GM23338 (cell line): ENCODE results near the gene MXRA8. TPM values are rescaled to one million over a fixed set of nuclear protein-coding genes. Genes with fewer than 3 reads are reported as not detected.

Experiments used
- ATAC-seq: fragments of 200-7000 bp; cut with Tn5 transposase; 3 replicates; pipeline ENCODE4 v1.9.1; 2020
- DNase-seq: peaks from one replicate; pipeline ENCODE4 v3.0.0-alpha.2; 2015; ENCODE audit warnings: low spot score
- H2AFZ ChIP-seq: fragments of 200-600 bp; sonication (generic); 2 replicates; pipeline ENCODE4 v1.8.0; 2016; ENCODE audit warnings: antibody characterized with exemption, mild to moderate bottlenecking, moderate library complexity
- H3F3A ChIP-seq: fragments of 200-600 bp; sonication (generic); replicated peaks from 2 replicates; pipeline ENCODE4 v1.8.0; 2017; ENCODE audit warnings: antibody characterized with exemption, mixed run types, low read depth
- H3K27ac ChIP-seq: fragments of 200-600 bp; sonication (generic); 2 replicates; pipeline ENCODE4 v1.6.1; 2016; ENCODE audit warnings: low read depth
- H3K27me3 ChIP-seq: fragments of 200-600 bp; sonication (generic); 2 replicates; pipeline ENCODE4 v1.8.0; 2016; ENCODE audit warnings: mild to moderate bottlenecking, mixed run types, moderate library complexity; ENCODE audit not compliant: insufficient read depth
- H3K36me3 ChIP-seq: fragments of 200-600 bp; sonication (generic); 2 replicates; pipeline ENCODE4 v1.8.0; 2016; ENCODE audit warnings: mild to moderate bottlenecking; ENCODE audit not compliant: insufficient read depth
- H3K4me1 ChIP-seq: fragments of 200-600 bp; sonication (generic); 2 replicates; pipeline ENCODE4 v1.8.0; 2016; ENCODE audit warnings: mild to moderate bottlenecking, moderate library complexity; ENCODE audit not compliant: insufficient read depth
- H3K4me2 ChIP-seq: fragments of 200-600 bp; sonication (generic); 2 replicates; pipeline ENCODE4 v1.7.1; 2017; ENCODE audit warnings: mixed run types
- H3K4me3 ChIP-seq: fragments of 200-600 bp; sonication (generic); 2 replicates; pipeline ENCODE4 v1.6.1; 2016; ENCODE audit warnings: mixed run types
- H3K79me2 ChIP-seq: fragments of 200-600 bp; sonication (generic); replicated peaks from 2 replicates; pipeline ENCODE4 v1.8.0; 2017; ENCODE audit warnings: mild to moderate bottlenecking; ENCODE audit not compliant: insufficient read depth
- H3K9me2 ChIP-seq: fragments of 200-600 bp; sonication (generic); 2 replicates; pipeline ENCODE4 v1.8.0; 2017; ENCODE audit not compliant: insufficient read depth
- H4K20me1 ChIP-seq: fragments of 200-600 bp; sonication (generic); replicated peaks from 2 replicates; pipeline ENCODE4 v1.8.0; 2017; ENCODE audit warnings: mild to moderate bottlenecking; ENCODE audit not compliant: insufficient read depth
- H3K27ac Mint-ChIP-seq: 2 replicates; pipeline ENCODE4 v1.8.0; 2020; ENCODE audit warnings: inconsistent platforms, mild to moderate bottlenecking, moderate library complexity, mixed read lengths
- H3K27me3 Mint-ChIP-seq: 3 replicates; pipeline ENCODE4 v1.8.0; 2022; ENCODE audit warnings: low read depth, mild to moderate bottlenecking, moderate library complexity, mixed read lengths, inconsistent platforms; ENCODE audit not compliant: insufficient read depth, poor library complexity
- H3K36me3 Mint-ChIP-seq: 3 replicates; pipeline ENCODE4 v1.8.0; 2021; ENCODE audit warnings: low read depth, mild to moderate bottlenecking, inconsistent platforms, moderate library complexity, mixed read lengths
- H3K4me1 Mint-ChIP-seq: 3 replicates; pipeline ENCODE4 v1.8.0; 2020; ENCODE audit warnings: mild to moderate bottlenecking, inconsistent platforms, mixed read lengths
- H3K4me3 Mint-ChIP-seq: 3 replicates; pipeline ENCODE4 v1.8.0; 2021; ENCODE audit warnings: moderate library complexity, mild to moderate bottlenecking, inconsistent platforms, mixed read lengths
- H3K9me3 Mint-ChIP-seq: 3 replicates; pipeline ENCODE4 v1.8.0; 2020; ENCODE audit warnings: moderate library complexity, mild to moderate bottlenecking, inconsistent platforms, mixed read lengths
- CREB1 ChIP-seq: fragments of 250-450 bp; sonication (Bioruptor Pico); IDR thresholded peaks from 2 replicates; pipeline ENCODE4 v1.5.0; 2020; ENCODE audit warnings: low read depth, mild to moderate bottlenecking, moderate library complexity
- EZH2 ChIP-seq: fragments of 200-600 bp; sonication (generic); IDR thresholded peaks from one replicate; pipeline ENCODE4 v1.8.0; 2017; ENCODE audit warnings: antibody characterized with exemption, mild to moderate bottlenecking, low read depth; ENCODE audit not compliant: unreplicated experiment
- EZH2phosphoT487 ChIP-seq: fragments of 200-600 bp; sonication (generic); IDR thresholded peaks from one replicate; pipeline ENCODE4 v1.8.1; 2018; ENCODE audit warnings: antibody characterized with exemption; ENCODE audit not compliant: unreplicated experiment
- POLR2AphosphoS5 ChIP-seq: IDR thresholded peaks from 2 replicates; pipeline ENCODE4 v1.6.1; 2016; ENCODE audit warnings: antibody characterized with exemption, low read depth
- STAT1 ChIP-seq: IDR thresholded peaks from one replicate; pipeline ENCODE4 v1.6.1; 2016; ENCODE audit warnings: antibody characterized with exemption; ENCODE audit not compliant: unreplicated experiment
- polyA plus RNA-seq: library from polyadenylated mRNA; unstranded; fragments of >200 nt; fragmentation: Nextera tagmentation; extraction: Ambion mirVana; gene quantifications from 2 replicates; pipeline ENCODE4 v1.2.1, GENCODE V29; 2016
- total RNA-seq: library from RNA; depleted of rRNA; stranded (reverse); fragments of >200 nt; shearing (Covaris generic); gene quantifications from 2 replicates; pipeline ENCODE4 v1.2.3, GENCODE V29; 2014
- TF ChIP-seq, protein P1 (sequence below): IDR thresholded peaks from one replicate; pipeline ENCODE4 v1.6.1; 2018; ENCODE audit warnings: antibody characterized with exemption; ENCODE audit not compliant: unreplicated experiment
- TF ChIP-seq, protein P2 (sequence below), 2 experiments: fragments of 200-600 bp in 1 of 2; sonication (generic) in 1 of 2; conservative IDR thresholded peaks; 2 replicates each; pipeline versions ENCODE4 v1.5.1 to v1.6.1; 2016 to 2017; ENCODE audit warnings: antibody characterized with exemption in 2 of 2, low read depth in 2 of 2, mild to moderate bottlenecking in 2 of 2, moderate library complexity in 1 of 2
- TF ChIP-seq, protein P3 (sequence below): IDR thresholded peaks from 2 replicates; pipeline ENCODE4 v1.6.1; 2016; ENCODE audit warnings: antibody characterized with exemption

Gene MXRA8
- total and polyA plus RNA-seq, 2 experiments from 2014 or later = 9.1 to 17.2 TPM

DNA sequence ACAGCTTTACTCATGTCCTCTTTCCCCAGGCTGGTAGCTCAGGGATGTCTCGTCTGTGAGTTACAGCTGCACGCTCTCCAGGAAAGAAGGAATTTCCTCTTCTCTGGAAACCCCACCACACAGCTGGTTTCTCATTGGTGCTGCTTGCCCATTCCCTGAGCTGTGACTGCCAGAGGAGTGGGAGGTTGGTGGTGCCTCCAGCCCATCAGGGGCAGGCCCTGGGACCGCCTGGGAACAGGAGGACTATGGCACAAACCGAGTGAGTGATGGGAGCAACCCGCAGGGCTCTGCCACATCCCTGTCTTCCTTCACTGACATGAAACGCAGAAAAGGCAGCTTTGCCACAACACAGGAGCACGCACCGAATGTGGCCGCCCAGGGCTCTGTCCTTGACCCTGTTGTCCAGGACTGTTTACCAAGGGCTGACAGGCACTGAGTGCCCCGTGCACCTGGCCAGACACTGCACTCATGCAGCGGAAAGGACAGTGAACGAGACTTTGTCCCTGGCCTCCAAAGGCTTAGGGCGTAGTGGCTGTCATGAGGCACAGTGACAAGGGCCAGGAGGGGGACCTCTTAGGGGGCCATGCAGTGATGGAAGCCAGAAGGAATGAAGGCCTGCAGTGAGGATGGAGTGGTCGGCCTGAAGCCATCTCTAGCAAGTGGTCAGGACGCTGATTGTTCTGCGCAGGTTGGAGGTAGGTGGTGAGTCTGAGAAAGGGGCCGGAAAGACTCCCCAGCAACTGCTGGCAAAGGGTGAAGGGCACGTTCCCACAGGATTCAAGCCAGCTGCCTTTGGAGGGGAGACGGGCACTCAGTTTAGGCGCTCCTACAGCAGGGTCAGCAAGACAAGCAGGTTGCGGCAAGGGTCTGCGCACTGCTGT lies 42.5 kb upstream of the MXRA8 start:
- Histone ChIP-seq H2AFZ (no peak overlapping the region), H3K4me3 (peak overlapping the region; percentile 97; the same call in 1 of the 2 replicates), H3K9me2 (no peaks in the 10 kb centered on the region), H3F3A (peaks cover 70% of the 10 kb centered on the region), H3K36me3 (peaks cover 52% of the 10 kb centered on the region), H3K27ac (no peak overlapping the region), H3K79me2 (peaks cover 55% of the 10 kb centered on the region), H4K20me1 (peaks cover 34% of the 10 kb centered on the region), H3K27me3 (no peaks in the 10 kb centered on the region), H3K4me1 (peaks cover 16% of the 10 kb centered on the region; the same call in 1 of the 2 replicates), H3K4me2 (peak overlapping the region; percentile 95)
- peaks cover 80% of the 10 kb centered on the region for H3K36me3 Mint-ChIP-seq
- DNase-seq = no peak
- peak; percentile 57 for TF ChIP-seq POLR2AphosphoS5
- TF ChIP-seq CREB1 = no peak
- no peak for TF ChIP-seq EZH2phosphoT487
- H3K4me1 Mint-ChIP-seq = peaks cover 32% of the 10 kb centered on the region
- peaks cover 28% of the 10 kb centered on the region for H3K27me3 Mint-ChIP-seq
- H3K4me3 Mint-ChIP-seq = peak overlapping the region; percentile 96
- no peaks in the 10 kb centered on the region; the same call in 2 of the 3 replicates for H3K9me3 Mint-ChIP-seq
- H3K27ac Mint-ChIP-seq = no peak overlapping the region
- no peak for ATAC-seq

DNA sequence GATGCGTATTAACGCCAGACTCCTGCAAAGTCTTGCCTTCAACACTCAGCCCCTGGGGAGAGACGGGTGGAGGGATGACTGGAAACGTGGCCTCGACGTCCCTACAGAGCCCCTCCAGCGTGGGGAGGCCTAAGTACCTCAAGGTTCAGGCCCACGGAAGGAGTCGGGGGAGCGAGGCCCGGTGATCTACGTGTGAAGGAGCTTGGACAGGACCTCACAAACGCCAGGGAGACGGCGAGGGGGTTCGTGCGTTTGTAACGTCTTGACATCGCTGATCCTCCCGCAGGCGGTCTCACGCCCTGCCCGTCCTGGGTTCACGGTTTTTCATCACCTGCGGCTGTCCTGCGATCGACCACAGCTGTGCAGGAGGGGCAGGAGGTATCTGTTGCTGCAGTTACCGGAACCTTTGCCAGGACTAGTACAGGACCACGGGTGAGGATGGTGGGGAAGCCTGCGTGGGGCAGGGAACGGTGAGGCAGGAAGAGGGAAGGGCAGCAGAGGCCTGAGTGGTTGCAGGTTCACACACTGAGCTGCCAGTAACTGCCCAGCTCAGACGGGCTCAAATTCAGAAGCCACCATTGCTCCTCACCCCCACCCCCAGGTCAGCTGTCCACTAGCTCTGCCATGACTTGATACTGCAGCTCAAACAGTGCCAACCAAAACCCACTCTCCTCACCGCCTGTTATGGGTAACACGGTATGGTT lies 41.7 kb upstream of the MXRA8 start:
- Mint-ChIP-seq H3K9me3 (no peaks in the 10 kb centered on the region; the same call in 2 of the 3 replicates), H3K4me1 (peaks cover 32% of the 10 kb centered on the region), H3K4me3 (peak overlapping the region; percentile 96), H3K27me3 (peaks cover 25% of the 10 kb centered on the region), H3K36me3 (peaks cover 80% of the 10 kb centered on the region), H3K27ac (peak overlapping the region; percentile 85)
- peak; percentile 5 for ATAC-seq
- DNase-seq = peak; percentile 44
- H3K4me2 ChIP-seq = peak overlapping the region; percentile 95
- no peaks in the 10 kb centered on the region for H3K27me3 ChIP-seq
- no peak for TF ChIP-seq EZH2
- TF ChIP-seq, protein P1, sequence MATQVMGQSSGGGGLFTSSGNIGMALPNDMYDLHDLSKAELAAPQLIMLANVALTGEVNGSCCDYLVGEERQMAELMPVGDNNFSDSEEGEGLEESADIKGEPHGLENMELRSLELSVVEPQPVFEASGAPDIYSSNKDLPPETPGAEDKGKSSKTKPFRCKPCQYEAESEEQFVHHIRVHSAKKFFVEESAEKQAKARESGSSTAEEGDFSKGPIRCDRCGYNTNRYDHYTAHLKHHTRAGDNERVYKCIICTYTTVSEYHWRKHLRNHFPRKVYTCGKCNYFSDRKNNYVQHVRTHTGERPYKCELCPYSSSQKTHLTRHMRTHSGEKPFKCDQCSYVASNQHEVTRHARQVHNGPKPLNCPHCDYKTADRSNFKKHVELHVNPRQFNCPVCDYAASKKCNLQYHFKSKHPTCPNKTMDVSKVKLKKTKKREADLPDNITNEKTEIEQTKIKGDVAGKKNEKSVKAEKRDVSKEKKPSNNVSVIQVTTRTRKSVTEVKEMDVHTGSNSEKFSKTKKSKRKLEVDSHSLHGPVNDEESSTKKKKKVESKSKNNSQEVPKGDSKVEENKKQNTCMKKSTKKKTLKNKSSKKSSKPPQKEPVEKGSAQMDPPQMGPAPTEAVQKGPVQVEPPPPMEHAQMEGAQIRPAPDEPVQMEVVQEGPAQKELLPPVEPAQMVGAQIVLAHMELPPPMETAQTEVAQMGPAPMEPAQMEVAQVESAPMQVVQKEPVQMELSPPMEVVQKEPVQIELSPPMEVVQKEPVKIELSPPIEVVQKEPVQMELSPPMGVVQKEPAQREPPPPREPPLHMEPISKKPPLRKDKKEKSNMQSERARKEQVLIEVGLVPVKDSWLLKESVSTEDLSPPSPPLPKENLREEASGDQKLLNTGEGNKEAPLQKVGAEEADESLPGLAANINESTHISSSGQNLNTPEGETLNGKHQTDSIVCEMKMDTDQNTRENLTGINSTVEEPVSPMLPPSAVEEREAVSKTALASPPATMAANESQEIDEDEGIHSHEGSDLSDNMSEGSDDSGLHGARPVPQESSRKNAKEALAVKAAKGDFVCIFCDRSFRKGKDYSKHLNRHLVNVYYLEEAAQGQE = no peak
- TF ChIP-seq, protein P2, sequence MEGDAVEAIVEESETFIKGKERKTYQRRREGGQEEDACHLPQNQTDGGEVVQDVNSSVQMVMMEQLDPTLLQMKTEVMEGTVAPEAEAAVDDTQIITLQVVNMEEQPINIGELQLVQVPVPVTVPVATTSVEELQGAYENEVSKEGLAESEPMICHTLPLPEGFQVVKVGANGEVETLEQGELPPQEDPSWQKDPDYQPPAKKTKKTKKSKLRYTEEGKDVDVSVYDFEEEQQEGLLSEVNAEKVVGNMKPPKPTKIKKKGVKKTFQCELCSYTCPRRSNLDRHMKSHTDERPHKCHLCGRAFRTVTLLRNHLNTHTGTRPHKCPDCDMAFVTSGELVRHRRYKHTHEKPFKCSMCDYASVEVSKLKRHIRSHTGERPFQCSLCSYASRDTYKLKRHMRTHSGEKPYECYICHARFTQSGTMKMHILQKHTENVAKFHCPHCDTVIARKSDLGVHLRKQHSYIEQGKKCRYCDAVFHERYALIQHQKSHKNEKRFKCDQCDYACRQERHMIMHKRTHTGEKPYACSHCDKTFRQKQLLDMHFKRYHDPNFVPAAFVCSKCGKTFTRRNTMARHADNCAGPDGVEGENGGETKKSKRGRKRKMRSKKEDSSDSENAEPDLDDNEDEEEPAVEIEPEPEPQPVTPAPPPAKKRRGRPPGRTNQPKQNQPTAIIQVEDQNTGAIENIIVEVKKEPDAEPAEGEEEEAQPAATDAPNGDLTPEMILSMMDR (conservative IDR thresholded peaks at IDR 0.05; ENCODE audit: low read depth in 2 of 2) = no peak
- TF ChIP-seq, protein P3, sequence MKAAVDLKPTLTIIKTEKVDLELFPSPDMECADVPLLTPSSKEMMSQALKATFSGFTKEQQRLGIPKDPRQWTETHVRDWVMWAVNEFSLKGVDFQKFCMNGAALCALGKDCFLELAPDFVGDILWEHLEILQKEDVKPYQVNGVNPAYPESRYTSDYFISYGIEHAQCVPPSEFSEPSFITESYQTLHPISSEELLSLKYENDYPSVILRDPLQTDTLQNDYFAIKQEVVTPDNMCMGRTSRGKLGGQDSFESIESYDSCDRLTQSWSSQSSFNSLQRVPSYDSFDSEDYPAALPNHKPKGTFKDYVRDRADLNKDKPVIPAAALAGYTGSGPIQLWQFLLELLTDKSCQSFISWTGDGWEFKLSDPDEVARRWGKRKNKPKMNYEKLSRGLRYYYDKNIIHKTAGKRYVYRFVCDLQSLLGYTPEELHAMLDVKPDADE = no peak
- no peak for TF ChIP-seq POLR2AphosphoS5
- no peak for TF ChIP-seq STAT1
- TF ChIP-seq EZH2phosphoT487 = no peak
- peaks cover 54% of the 10 kb centered on the region for H3K79me2 ChIP-seq
- no peak overlapping the region for H2AFZ ChIP-seq
- peaks cover 51% of the 10 kb centered on the region for H3K36me3 ChIP-seq
- peaks cover 66% of the 10 kb centered on the region for H3F3A ChIP-seq
- no peaks in the 10 kb centered on the region for H3K9me2 ChIP-seq
- peaks cover 34% of the 10 kb centered on the region for H4K20me1 ChIP-seq
- peak overlapping the region; percentile 87; the same call in 1 of the 2 replicates for H3K27ac ChIP-seq
- peaks cover 14% of the 10 kb centered on the region; the same call in 1 of the 2 replicates for H3K4me1 ChIP-seq
- peak overlapping the region; percentile 97 for H3K4me3 ChIP-seq
